MCF 10A (cell line): ENCODE data around the gene LRP10. TPM values are rescaled to one million over a fixed set of nuclear protein-coding genes. Genes with fewer than 3 reads are reported as not detected.

Experiments
- BruUV-seq: library from RNA; stranded (reverse); fragments of 400-500 nt; replicated peaks from 2 replicates; lab custom pipeline; 2021; lab: Mats Ljungman, UMichigan
- CTCF ChIA-PET: fragments of 300-600 bp; sonication (Branson Sonifier 250); formaldehyde crosslinking; extraction: SDS; loops from one replicate; lab custom pipeline; 2021; ENCODE audit warnings: antibody characterized with exemption, inconsistent platforms; lab: Yijun Ruan, JAX
- POLR2A ChIA-PET: fragments of 300-600, 350-650 bp; sonication (Branson Sonifier 250); formaldehyde crosslinking; extraction: SDS; loops from one replicate; lab custom pipeline; 2020; ENCODE audit warnings: antibody characterized with exemption, inconsistent platforms; lab: Yijun Ruan, JAX
- DNase-seq: peaks from one replicate; pipeline ENCODE4 v3.0.0-alpha.2; 2018; ENCODE audit not compliant: unreplicated experiment
- H3K27ac Mint-ChIP-seq: one replicate; pipeline ENCODE4 v1.8.0; 2022; ENCODE audit warnings: mild to moderate bottlenecking, low read depth, mixed read lengths; ENCODE audit not compliant: unreplicated experiment
- H3K27me3 Mint-ChIP-seq: one replicate; pipeline ENCODE4 v1.8.0; 2022; ENCODE audit warnings: mixed read lengths; ENCODE audit not compliant: insufficient read depth, unreplicated experiment
- H3K36me3 Mint-ChIP-seq: one replicate; pipeline ENCODE4 v1.8.0; 2022; ENCODE audit warnings: mild to moderate bottlenecking, moderate library complexity, mixed read lengths; ENCODE audit not compliant: insufficient read depth, unreplicated experiment
- H3K4me1 Mint-ChIP-seq: one replicate; pipeline ENCODE4 v1.8.0; 2022; ENCODE audit warnings: mixed read lengths; ENCODE audit not compliant: insufficient read depth, unreplicated experiment
- H3K4me3 Mint-ChIP-seq: one replicate; pipeline ENCODE4 v1.8.0; 2022; ENCODE audit warnings: mild to moderate bottlenecking, moderate library complexity, mixed read lengths; ENCODE audit not compliant: unreplicated experiment
- H3K9me3 Mint-ChIP-seq: one replicate; pipeline ENCODE4 v1.8.0; 2022; ENCODE audit warnings: mixed read lengths; ENCODE audit not compliant: unreplicated experiment
- intact Hi-C: fragments of 100-400 bp; cut with micrococcal nuclease; formaldehyde crosslinking; loops from 2 replicates; pipeline ENCODE4 v1.14.1; 2022
- total RNA-seq: library from RNA; stranded (reverse); gene quantifications from 2 replicates; pipeline ENCODE4 v1.2.3, GENCODE V29; 2022
- TF ChIP-seq, protein P1 (sequence below): fragments of 200-600 bp; IDR thresholded peaks from one replicate; pipeline ENCODE4 v1.8.0; 2022; ENCODE audit warnings: antibody characterized with exemption, mild to moderate bottlenecking; ENCODE audit not compliant: unreplicated experiment

LRP10 gene
- total RNA-seq, 1 experiment from 2014 or later = 71.0 TPM

DNA sequence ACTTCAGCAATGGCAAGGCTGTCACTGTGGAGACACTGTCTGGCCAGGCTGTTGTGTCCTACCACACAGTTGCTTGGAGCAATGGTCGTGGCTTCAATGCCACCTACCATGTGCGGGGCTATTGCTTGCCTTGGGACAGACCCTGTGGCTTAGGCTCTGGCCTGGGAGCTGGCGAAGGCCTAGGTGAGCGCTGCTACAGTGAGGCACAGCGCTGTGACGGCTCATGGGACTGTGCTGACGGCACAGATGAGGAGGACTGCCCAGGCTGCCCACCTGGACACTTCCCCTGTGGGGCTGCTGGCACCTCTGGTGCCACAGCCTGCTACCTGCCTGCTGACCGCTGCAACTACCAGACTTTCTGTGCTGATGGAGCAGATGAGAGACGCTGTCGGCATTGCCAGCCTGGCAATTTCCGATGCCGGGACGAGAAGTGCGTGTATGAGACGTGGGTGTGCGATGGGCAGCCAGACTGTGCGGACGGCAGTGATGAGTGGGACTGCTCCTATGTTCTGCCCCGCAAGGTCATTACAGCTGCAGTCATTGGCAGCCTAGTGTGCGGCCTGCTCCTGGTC is 4.3 kb downstream of the LRP10 start:
- ChIA-PET CTCF (interaction anchor here (0.6 to 8.7 kb wide), 6 partner anchors 23 to 211 kb away, joined by 3 to 111 read pairs (median 4); no protein-coding TSS in a partner anchor), POLR2A (interaction anchor here (1.3 kb wide), 1 partner anchor 37 kb away, joined by 3 read pairs; no protein-coding TSS in a partner anchor)
- Mint-ChIP-seq H3K36me3 (peaks cover 53% of the 10 kb centered on the region), H3K4me3 (no peak overlapping the region), H3K27ac (no peak overlapping the region), H3K4me1 (peaks cover 18% of the 10 kb centered on the region), H3K9me3 (no peaks in the 10 kb centered on the region), H3K27me3 (no peaks in the 10 kb centered on the region)
- TF ChIP-seq, protein P1, sequence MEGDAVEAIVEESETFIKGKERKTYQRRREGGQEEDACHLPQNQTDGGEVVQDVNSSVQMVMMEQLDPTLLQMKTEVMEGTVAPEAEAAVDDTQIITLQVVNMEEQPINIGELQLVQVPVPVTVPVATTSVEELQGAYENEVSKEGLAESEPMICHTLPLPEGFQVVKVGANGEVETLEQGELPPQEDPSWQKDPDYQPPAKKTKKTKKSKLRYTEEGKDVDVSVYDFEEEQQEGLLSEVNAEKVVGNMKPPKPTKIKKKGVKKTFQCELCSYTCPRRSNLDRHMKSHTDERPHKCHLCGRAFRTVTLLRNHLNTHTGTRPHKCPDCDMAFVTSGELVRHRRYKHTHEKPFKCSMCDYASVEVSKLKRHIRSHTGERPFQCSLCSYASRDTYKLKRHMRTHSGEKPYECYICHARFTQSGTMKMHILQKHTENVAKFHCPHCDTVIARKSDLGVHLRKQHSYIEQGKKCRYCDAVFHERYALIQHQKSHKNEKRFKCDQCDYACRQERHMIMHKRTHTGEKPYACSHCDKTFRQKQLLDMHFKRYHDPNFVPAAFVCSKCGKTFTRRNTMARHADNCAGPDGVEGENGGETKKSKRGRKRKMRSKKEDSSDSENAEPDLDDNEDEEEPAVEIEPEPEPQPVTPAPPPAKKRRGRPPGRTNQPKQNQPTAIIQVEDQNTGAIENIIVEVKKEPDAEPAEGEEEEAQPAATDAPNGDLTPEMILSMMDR = no peak
- DNase-seq = no peak
- intact Hi-C loops = no loop called here
- no TSS peak for BruUV-seq

DNA sequence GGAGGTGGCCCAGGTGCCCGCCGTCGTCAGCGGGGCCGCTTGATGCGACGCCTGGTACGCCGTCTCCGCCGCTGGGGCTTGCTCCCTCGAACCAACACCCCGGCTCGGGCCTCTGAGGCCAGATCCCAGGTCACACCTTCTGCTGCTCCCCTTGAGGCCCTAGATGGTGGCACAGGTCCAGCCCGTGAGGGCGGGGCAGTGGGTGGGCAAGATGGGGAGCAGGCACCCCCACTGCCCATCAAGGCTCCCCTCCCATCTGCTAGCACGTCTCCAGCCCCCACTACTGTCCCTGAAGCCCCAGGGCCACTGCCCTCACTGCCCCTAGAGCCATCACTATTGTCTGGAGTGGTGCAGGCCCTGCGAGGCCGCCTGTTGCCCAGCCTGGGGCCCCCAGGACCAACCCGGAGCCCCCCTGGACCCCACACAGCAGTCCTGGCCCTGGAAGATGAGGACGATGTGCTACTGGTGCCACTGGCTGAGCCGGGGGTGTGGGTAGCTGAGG is 5.5 kb downstream of the LRP10 start:
- no TSS peak for BruUV-seq
- Mint-ChIP-seq H3K9me3 (no peaks in the 10 kb centered on the region), H3K4me3 (no peak overlapping the region), H3K36me3 (peaks cover 48% of the 10 kb centered on the region), H3K4me1 (peaks cover 18% of the 10 kb centered on the region), H3K27ac (no peak overlapping the region), H3K27me3 (no peaks in the 10 kb centered on the region)
- no peak for DNase-seq
- intact Hi-C loops = no loop called here
- TF ChIP-seq, protein P1 = no peak
- ChIA-PET CTCF (interaction anchor here (0.6 to 8.7 kb wide), 3 partner anchors 24 to 112 kb away, joined by 3 to 111 read pairs (median 6); no protein-coding TSS in a partner anchor), POLR2A (interaction anchor here (1.3 kb wide), 1 partner anchor 38 kb away, joined by 3 read pairs; no protein-coding TSS in a partner anchor)

DNA sequence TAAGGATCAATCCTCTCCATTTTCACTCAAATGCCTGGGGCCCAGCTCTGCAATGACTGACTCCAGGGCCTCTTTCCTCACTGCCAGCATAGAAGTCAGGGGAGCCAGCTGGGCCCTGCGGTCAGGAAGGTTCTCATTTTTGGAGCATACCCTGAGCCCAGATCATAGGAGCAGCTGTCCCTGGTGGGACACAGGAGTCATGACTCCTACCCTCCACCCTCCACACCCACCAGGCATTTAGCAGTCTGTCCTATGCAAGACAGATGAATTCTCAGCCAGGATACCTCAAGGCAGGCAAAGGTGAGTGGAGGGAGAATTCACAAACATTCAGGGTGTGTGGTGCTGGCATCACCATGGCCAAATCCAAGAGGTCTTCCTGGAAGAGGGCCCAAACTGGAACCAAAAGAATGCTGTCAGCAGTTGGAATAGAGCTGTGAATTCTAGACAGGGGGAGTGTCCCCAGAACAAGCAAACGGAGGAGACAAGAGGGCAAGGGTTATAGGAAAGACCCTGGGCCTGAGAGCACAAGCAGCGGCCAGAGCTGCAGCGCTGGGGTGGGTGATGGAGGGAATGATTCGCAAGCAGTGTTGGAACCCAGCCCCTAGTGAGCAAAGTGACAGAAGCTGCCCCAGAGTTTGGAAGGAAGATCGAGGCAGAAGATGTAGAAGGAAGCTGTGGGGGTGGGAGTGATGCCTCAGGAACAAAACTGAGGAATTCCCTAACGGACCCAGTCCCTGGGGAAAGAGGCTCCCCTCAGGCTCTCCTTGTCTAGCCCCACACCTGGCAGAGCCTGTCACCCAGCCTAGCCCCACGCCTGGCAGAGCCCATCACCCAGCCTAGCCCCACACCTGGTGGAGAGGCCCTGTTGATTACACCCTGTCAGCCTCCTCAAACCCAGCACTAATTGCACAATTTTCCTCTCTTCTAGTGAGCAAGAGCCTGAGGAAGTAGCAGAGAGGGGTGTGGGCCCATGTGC is 7.0 kb downstream of the LRP10 start:
- peaks cover 13% of the 10 kb centered on the region for H3K4me1 Mint-ChIP-seq
- ChIA-PET CTCF (interaction anchor here (0.6 to 2.1 kb wide), 8 partner anchors 10 to 322 kb away, joined by 3 to 6 read pairs (median 4); no protein-coding TSS in a partner anchor), POLR2A (interaction anchor here (0.6 to 1.6 kb wide), 2 partner anchors 10 to 409 kb away, joined by 3 read pairs; no protein-coding TSS in a partner anchor)
- intact Hi-C loops = no loop called here
- H3K27ac Mint-ChIP-seq = no peak overlapping the region
- peaks cover 37% of the 10 kb centered on the region for H3K36me3 Mint-ChIP-seq
- no peaks in the 10 kb centered on the region for H3K9me3 Mint-ChIP-seq
- TF ChIP-seq, protein P1 = no peak
- DNase-seq = no peak
- H3K4me3 Mint-ChIP-seq = no peak overlapping the region
- BruUV-seq = no TSS peak
- H3K27me3 Mint-ChIP-seq = no peaks in the 10 kb centered on the region
